BLaER1 treated with 17β-estradiol and CSF1 and Interleukin-3, amounts not matched to agents 10 nM and 100 nM (cell line): ENCODE data around the gene ACTL8.

Source experiments
- H3K27ac ChIP-seq, 11 experiments: shearing (Covaris generic); formaldehyde crosslinking; 2 replicates each; pipeline ENCODE4 v1.8.1; 2022
- H3K27me3 ChIP-seq, 11 experiments: shearing (Covaris generic); formaldehyde crosslinking; 2 replicates each; pipeline ENCODE4 v1.8.1; 2022
- H3K36me3 ChIP-seq, 11 experiments: shearing (Covaris generic); formaldehyde crosslinking; 2 replicates each; pipeline ENCODE4 v1.8.1; 2022
- H3K4me1 ChIP-seq, 10 experiments: shearing (Covaris generic); formaldehyde crosslinking; 2 replicates each; pipeline ENCODE4 v1.8.1; 2022
- H3K4me2 ChIP-seq, 11 experiments: shearing (Covaris generic); formaldehyde crosslinking; 2 replicates each; pipeline ENCODE4 v1.8.1; 2022
- H3K4me3 ChIP-seq, 10 experiments: shearing (Covaris generic); formaldehyde crosslinking; 2 replicates each; pipeline ENCODE4 v1.8.1; 2022
- H3K9ac ChIP-seq, 11 experiments: shearing (Covaris generic); formaldehyde crosslinking; 2 replicates each; pipeline ENCODE4 v1.8.1; 2022
- H3K9me3 ChIP-seq, 11 experiments: shearing (Covaris generic); formaldehyde crosslinking; replicated peaks in 1 of 11; 2 replicates each; pipeline ENCODE4 v1.8.1; 2022
- H4K20me1 ChIP-seq, 11 experiments: shearing (Covaris generic); formaldehyde crosslinking; 2 replicates each; pipeline ENCODE4 v1.8.1; 2022
- Cebpa-rat ChIP-seq, 11 experiments: shearing (Covaris generic); IDR thresholded peaks; 2 replicates each; pipeline ENCODE4 v1.8.1; 2022

The ACTL8 gene

DNA sequence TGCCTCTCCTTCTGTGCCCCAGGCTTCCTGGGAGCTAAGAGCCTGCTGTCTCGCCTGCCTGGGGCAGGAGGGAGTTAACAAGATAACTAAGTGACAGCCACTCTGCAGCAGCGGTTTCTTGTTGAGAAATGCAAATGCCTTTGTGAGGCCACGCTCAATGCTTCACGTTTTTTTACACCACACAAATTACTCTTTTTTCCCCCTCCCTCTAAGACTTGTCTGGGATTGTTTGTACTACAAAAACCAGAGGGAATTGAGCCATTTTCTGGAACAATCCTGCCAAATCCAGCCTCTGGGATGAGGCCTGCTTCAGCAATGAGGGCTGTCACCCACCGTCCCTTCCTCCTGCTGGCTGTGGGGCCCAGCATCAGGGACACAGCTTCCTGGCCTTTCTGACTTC is 119.6 kb downstream of the ACTL8 start:
- Histone ChIP-seq H3K4me2 (peak overlapping the region in 2 of 11 experiments; percentile 22 to 33; a peak in 3 of 22 replicates), H3K27ac (no peak overlapping the region), H3K4me1 (peaks cover 0 to 6% (median 0%) of the 10 kb centered on the region in 10 experiments; a peak in 2 of 20 replicates), H3K9me3 (peaks cover 0 to 8% (median 0%) of the 10 kb centered on the region in 11 experiments; a peak in 1 of 22 replicates), H3K4me3 (no peak overlapping the region), H3K36me3 (no peaks in the 10 kb centered on the region), H3K27me3 (no peaks in the 10 kb centered on the region), H4K20me1 (peaks cover 0 to 3% (median 0%) of the 10 kb centered on the region in 11 experiments; a peak in 2 of 22 replicates), H3K9ac (no peak overlapping the region)
- no peak for TF ChIP-seq Cebpa-rat (IDR thresholded peaks at IDR 0.05)

DNA sequence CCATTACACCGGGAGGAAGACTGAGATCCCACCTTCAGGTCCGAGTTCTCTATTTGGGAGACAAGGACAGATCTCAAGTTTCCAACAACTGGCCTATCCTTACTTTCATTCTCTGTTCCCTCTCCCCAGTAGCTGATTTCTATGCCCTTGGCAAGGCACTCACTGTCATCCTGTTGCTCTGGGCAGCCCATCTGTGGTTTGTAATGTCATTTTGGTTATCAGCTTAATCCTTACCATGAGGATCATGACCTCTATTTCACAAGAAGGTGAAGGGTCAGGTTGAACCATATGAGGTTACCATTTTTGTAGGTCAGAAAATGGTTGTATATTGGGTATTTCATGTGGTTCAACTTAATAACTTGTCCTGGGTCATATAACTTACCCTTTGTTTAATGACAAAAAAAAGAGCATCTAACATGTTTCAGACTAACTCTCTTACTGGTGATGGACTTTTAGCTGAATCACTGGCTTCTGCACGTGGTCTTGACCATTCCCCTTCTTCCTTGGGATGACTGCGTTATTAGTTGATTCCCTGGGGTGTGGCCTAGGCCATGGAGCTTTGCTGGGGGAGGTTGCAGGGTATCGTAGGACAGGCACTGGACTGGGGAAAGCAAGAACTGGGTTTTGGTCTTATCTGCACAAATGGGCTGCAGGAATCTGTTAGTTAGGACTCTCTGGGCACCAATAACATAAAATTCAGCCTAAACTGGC is 120.2 kb downstream of the ACTL8 start:
- Histone ChIP-seq H3K4me1 (peaks cover 0 to 6% (median 0%) of the 10 kb centered on the region in 10 experiments; a peak in 2 of 20 replicates), H3K27ac (no peak overlapping the region), H3K9me3 (peaks cover 0 to 7% (median 0%) of the 10 kb centered on the region in 11 experiments; a peak in 1 of 22 replicates), H3K27me3 (no peaks in the 10 kb centered on the region), H3K9ac (no peak overlapping the region), H3K4me3 (no peak overlapping the region), H3K4me2 (peak overlapping the region in 1 of 11 experiments; percentile 22; a peak in 1 of 22 replicates), H3K36me3 (no peaks in the 10 kb centered on the region), H4K20me1 (peaks cover 0 to 3% (median 0%) of the 10 kb centered on the region in 11 experiments; a peak in 2 of 22 replicates)
- TF ChIP-seq Cebpa-rat (IDR thresholded peaks at IDR 0.05), result no peak

DNA sequence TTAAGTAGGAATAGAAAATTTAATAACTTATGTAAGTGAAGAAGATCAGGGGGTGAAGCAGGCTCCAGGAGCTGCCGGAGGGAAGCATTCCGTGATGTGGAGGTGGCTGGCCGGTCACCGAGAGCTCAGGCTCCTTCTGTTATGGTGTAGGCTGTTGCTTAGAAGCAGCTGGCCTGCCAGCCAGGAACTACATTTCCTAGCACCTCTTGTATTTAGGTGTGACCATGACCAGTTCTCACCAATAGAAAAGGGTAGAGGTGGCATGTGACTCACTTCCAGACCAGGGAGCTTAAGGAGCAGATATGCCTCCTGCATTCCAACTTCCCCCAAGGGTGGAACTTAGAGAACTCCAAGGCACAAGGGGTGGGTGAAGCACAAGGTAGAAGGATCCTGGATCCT is 120.7 kb downstream of the ACTL8 start:
- Histone ChIP-seq H3K4me3 (no peak overlapping the region), H3K27ac (no peak overlapping the region), H3K27me3 (no peaks in the 10 kb centered on the region), H4K20me1 (peaks cover 0 to 3% (median 0%) of the 10 kb centered on the region in 11 experiments; a peak in 2 of 22 replicates), H3K9me3 (0 out of 22 replicates have a peak, but pooled peaks cover 0 to 2% (median 0%) of the 10 kb centered on the region in 11 experiments), H3K4me2 (no peak overlapping the region), H3K36me3 (no peaks in the 10 kb centered on the region), H3K9ac (no peak overlapping the region), H3K4me1 (peaks cover 0 to 6% (median 0%) of the 10 kb centered on the region in 10 experiments; a peak in 2 of 20 replicates)
- TF ChIP-seq Cebpa-rat (IDR thresholded peaks at IDR 0.05), result no peak
